NCI-H446 treated with DMSO at 0.1 percent for 48 hours (cell line): ENCODE results near the gene ZNF136.

Experiments
- DNase-seq: peaks from one replicate; lab custom pipeline; 2025; lab: John Stamatoyannopoulos, UW

Gene ZNF136

GRCh38 chr19:12194827-12195731 lies 32.2 kb downstream of the ZNF136 start:
- DNase-seq = no peak

GRCh38 chr19:12198136-12198535 lies 35.2 kb downstream of the ZNF136 start:
- no peak for DNase-seq

GRCh38 chr19:12199757-12200419 lies 37.0 kb downstream of the ZNF136 start:
- no peak for DNase-seq

GRCh38 chr19:12202250-12202649 lies 39.4 kb downstream of the ZNF136 start:
- DNase-seq = no peak

- no peak for DNase-seq
Measured at GRCh38 chr19:12205296-12205695, 42.4 kb downstream of the ZNF136 start.

- DNase-seq = no peak
Measured at GRCh38 chr19:12208221-12208620, 45.3 kb downstream of the ZNF136 start.

- no peak for DNase-seq
Measured at GRCh38 chr19:12217332-12217731, 54.4 kb downstream of the ZNF136 start.

- DNase-seq = no peak
Measured at GRCh38 chr19:12222980-12223630, 60.2 kb downstream of the ZNF136 start.

- no peak for DNase-seq
Measured at GRCh38 chr19:12224676-12225075, 61.8 kb downstream of the ZNF136 start.

GRCh38 chr19:12229990-12230389 lies 67.1 kb downstream of the ZNF136 start:
- no peak for DNase-seq

- DNase-seq = no peak
Measured at GRCh38 chr19:12230751-12231733, 68.1 kb downstream of the ZNF136 start.

GRCh38 chr19:12232961-12233360 lies 70.1 kb downstream of the ZNF136 start:
- no peak for DNase-seq

GRCh38 chr19:12237143-12237839 lies 74.4 kb downstream of the ZNF136 start:
- no peak for DNase-seq
